SJSA1 (cell line): ENCODE measurements around the gene PTPRF. TPM values are rescaled to one million over a fixed set of nuclear protein-coding genes. Genes with fewer than 3 reads are reported as not detected.

Experiments
- DNase-seq, 2 experiments: peaks; one replicate each; pipeline ENCODE4 v3.0.0-alpha.2; 2015 to 2020; ENCODE audit warnings: low spot score in 2 of 2, low read depth in 1 of 2
- H3K27ac ChIP-seq: fragments of 250-450 bp; sonication (Bioruptor Pico); 2 replicates; pipeline ENCODE4 v1.5.1; 2020; ENCODE audit warnings: mild to moderate bottlenecking, moderate library complexity
- H3K27me3 ChIP-seq: fragments of 250-450 bp; sonication (Bioruptor Pico); replicated peaks from 2 replicates; pipeline ENCODE4 v1.5.1; 2020; ENCODE audit warnings: mild to moderate bottlenecking, moderate library complexity
- H3K36me3 ChIP-seq: fragments of 250-450 bp; sonication (Bioruptor Pico); 2 replicates; pipeline ENCODE4 v1.5.1; 2020; ENCODE audit warnings: mild to moderate bottlenecking
- H3K4me1 ChIP-seq: fragments of 250-450 bp; sonication (Bioruptor Pico); replicated peaks from 2 replicates; pipeline ENCODE4 v1.6.1; 2021; ENCODE audit warnings: mild to moderate bottlenecking
- H3K4me3 ChIP-seq: fragments of 250-450 bp; sonication (Bioruptor Pico); 2 replicates; pipeline ENCODE4 v1.5.1; 2020; ENCODE audit warnings: mild to moderate bottlenecking
- H3K9me3 ChIP-seq: fragments of 250-450 bp; sonication (Bioruptor Pico); replicated peaks from 2 replicates; pipeline ENCODE4 v1.5.1; 2020; ENCODE audit warnings: mild to moderate bottlenecking
- total RNA-seq: library from RNA; depleted of rRNA; stranded (reverse); fragments of >200 nt; shearing (Covaris generic); gene quantifications from 2 replicates; pipeline ENCODE4 v1.2.3, GENCODE V29; 2014

Gene PTPRF
- total RNA-seq, 1 experiment from 2014 or later = 11.0 TPM

- H3K4me1 ChIP-seq = peaks cover 11% of the 10 kb centered on the region
- H3K27me3 ChIP-seq = no peaks in the 10 kb centered on the region
- H3K4me3 ChIP-seq = no peak overlapping the region
- DNase-seq = no peak
- no peaks in the 10 kb centered on the region for H3K36me3 ChIP-seq
- H3K9me3 ChIP-seq = no peaks in the 10 kb centered on the region
- H3K27ac ChIP-seq = no peak overlapping the region
These were observed 47.2 kb downstream of the PTPRF start for GRCh38 chr1:43577655-43578542.

GRCh38 chr1:43580039-43580438 lies 49.4 kb downstream of the PTPRF start:
- Histone ChIP-seq H3K4me1 (peaks cover 11% of the 10 kb centered on the region), H3K27me3 (no peaks in the 10 kb centered on the region), H3K36me3 (no peaks in the 10 kb centered on the region), H3K9me3 (no peaks in the 10 kb centered on the region), H3K4me3 (no peak overlapping the region), H3K27ac (no peak overlapping the region)
- DNase-seq = no peak

GRCh38 chr1:43582162-43582566 lies 51.5 kb downstream of the PTPRF start:
- Histone ChIP-seq H3K36me3 (no peaks in the 10 kb centered on the region), H3K9me3 (no peaks in the 10 kb centered on the region), H3K27ac (no peak overlapping the region; the same call in 1 of the 2 replicates), H3K27me3 (no peaks in the 10 kb centered on the region), H3K4me1 (peaks cover 11% of the 10 kb centered on the region), H3K4me3 (no peak overlapping the region)
- peak; percentile 86 to 94 for DNase-seq

GRCh38 chr1:43583058-43583457 lies 52.4 kb downstream of the PTPRF start:
- Histone ChIP-seq H3K4me1 (peaks cover 11% of the 10 kb centered on the region), H3K36me3 (no peaks in the 10 kb centered on the region), H3K4me3 (no peak overlapping the region), H3K9me3 (no peaks in the 10 kb centered on the region), H3K27ac (no peak overlapping the region), H3K27me3 (no peaks in the 10 kb centered on the region)
- no peak for DNase-seq

GRCh38 chr1:43584204-43584603 lies 53.5 kb downstream of the PTPRF start:
- DNase-seq = no peak
- Histone ChIP-seq H3K27me3 (no peaks in the 10 kb centered on the region), H3K4me3 (no peak overlapping the region), H3K9me3 (no peaks in the 10 kb centered on the region), H3K27ac (no peak overlapping the region), H3K4me1 (peaks cover 11% of the 10 kb centered on the region), H3K36me3 (0 out of 2 replicates have a peak, but pooled peaks cover 3% of the 10 kb centered on the region)

GRCh38 chr1:43585557-43585956 lies 54.9 kb downstream of the PTPRF start:
- Histone ChIP-seq H3K27me3 (no peaks in the 10 kb centered on the region), H3K9me3 (no peaks in the 10 kb centered on the region), H3K4me1 (peaks cover 11% of the 10 kb centered on the region), H3K4me3 (no peak overlapping the region), H3K27ac (no peak overlapping the region), H3K36me3 (0 out of 2 replicates have a peak, but pooled peaks cover 3% of the 10 kb centered on the region)
- no peak for DNase-seq

- no peaks in the 10 kb centered on the region for H3K27me3 ChIP-seq
- 0 out of 2 replicates have a peak, but pooled peaks cover 6% of the 10 kb centered on the region for H3K36me3 ChIP-seq
- no peak overlapping the region for H3K4me3 ChIP-seq
- no peak overlapping the region for H3K27ac ChIP-seq
- H3K4me1 ChIP-seq = peaks cover 11% of the 10 kb centered on the region
- no peaks in the 10 kb centered on the region for H3K9me3 ChIP-seq
- no peak for DNase-seq
These were observed 55.6 kb downstream of the PTPRF start for GRCh38 chr1:43586136-43586731.

- H3K4me3 ChIP-seq = no peak overlapping the region
- no peak for DNase-seq
- no peak overlapping the region for H3K27ac ChIP-seq
- H3K9me3 ChIP-seq = no peaks in the 10 kb centered on the region
- peaks cover 10% of the 10 kb centered on the region; the same call in 1 of the 2 replicates for H3K36me3 ChIP-seq
- no peaks in the 10 kb centered on the region for H3K27me3 ChIP-seq
- H3K4me1 ChIP-seq = peaks cover 8% of the 10 kb centered on the region
These were observed 56.3 kb downstream of the PTPRF start for GRCh38 chr1:43587001-43587400.

GRCh38 chr1:43587594-43587993 lies 56.9 kb downstream of the PTPRF start:
- DNase-seq = no peak
- no peaks in the 10 kb centered on the region for H3K27me3 ChIP-seq
- H3K36me3 ChIP-seq = peaks cover 10% of the 10 kb centered on the region; the same call in 1 of the 2 replicates
- no peak overlapping the region for H3K27ac ChIP-seq
- H3K4me3 ChIP-seq = no peak overlapping the region
- H3K4me1 ChIP-seq = peaks cover 2% of the 10 kb centered on the region
- H3K9me3 ChIP-seq = no peaks in the 10 kb centered on the region

GRCh38 chr1:43588592-43588991 lies 57.9 kb downstream of the PTPRF start:
- Histone ChIP-seq H3K9me3 (no peaks in the 10 kb centered on the region), H3K27me3 (no peaks in the 10 kb centered on the region), H3K4me3 (no peak overlapping the region), H3K36me3 (peaks cover 10% of the 10 kb centered on the region; the same call in 1 of the 2 replicates), H3K27ac (no peak overlapping the region), H3K4me1 (no peaks in the 10 kb centered on the region)
- no peak for DNase-seq

- Histone ChIP-seq H3K4me3 (no peak overlapping the region), H3K9me3 (no peaks in the 10 kb centered on the region), H3K4me1 (no peaks in the 10 kb centered on the region), H3K27ac (no peak overlapping the region), H3K27me3 (no peaks in the 10 kb centered on the region), H3K36me3 (peaks cover 10% of the 10 kb centered on the region; the same call in 1 of the 2 replicates)
- DNase-seq = no peak
These were observed 59.8 kb downstream of the PTPRF start for GRCh38 chr1:43590388-43590925.

- Histone ChIP-seq H3K4me3 (no peak overlapping the region), H3K36me3 (peaks cover 10% of the 10 kb centered on the region; the same call in 1 of the 2 replicates), H3K27ac (no peak overlapping the region), H3K9me3 (no peaks in the 10 kb centered on the region), H3K4me1 (no peaks in the 10 kb centered on the region), H3K27me3 (no peaks in the 10 kb centered on the region)
- DNase-seq = no peak
These were observed 60.5 kb downstream of the PTPRF start for GRCh38 chr1:43591181-43591580.

GRCh38 chr1:43592051-43592665 lies 61.5 kb downstream of the PTPRF start:
- no peaks in the 10 kb centered on the region for H3K4me1 ChIP-seq
- no peaks in the 10 kb centered on the region for H3K27me3 ChIP-seq
- no peak for DNase-seq
- H3K9me3 ChIP-seq = no peaks in the 10 kb centered on the region
- H3K36me3 ChIP-seq = peaks cover 12% of the 10 kb centered on the region; the same call in 1 of the 2 replicates
- no peak overlapping the region for H3K4me3 ChIP-seq
- no peak overlapping the region for H3K27ac ChIP-seq
